ENCODE data around the gene SLC6A19. TPM values are rescaled to one million over a fixed set of nuclear protein-coding genes. Genes with fewer than 3 reads are reported as not detected.

The SLC6A19 gene
- total RNA-seq, 2 experiments from 2014 or later, result not detected

DNA sequence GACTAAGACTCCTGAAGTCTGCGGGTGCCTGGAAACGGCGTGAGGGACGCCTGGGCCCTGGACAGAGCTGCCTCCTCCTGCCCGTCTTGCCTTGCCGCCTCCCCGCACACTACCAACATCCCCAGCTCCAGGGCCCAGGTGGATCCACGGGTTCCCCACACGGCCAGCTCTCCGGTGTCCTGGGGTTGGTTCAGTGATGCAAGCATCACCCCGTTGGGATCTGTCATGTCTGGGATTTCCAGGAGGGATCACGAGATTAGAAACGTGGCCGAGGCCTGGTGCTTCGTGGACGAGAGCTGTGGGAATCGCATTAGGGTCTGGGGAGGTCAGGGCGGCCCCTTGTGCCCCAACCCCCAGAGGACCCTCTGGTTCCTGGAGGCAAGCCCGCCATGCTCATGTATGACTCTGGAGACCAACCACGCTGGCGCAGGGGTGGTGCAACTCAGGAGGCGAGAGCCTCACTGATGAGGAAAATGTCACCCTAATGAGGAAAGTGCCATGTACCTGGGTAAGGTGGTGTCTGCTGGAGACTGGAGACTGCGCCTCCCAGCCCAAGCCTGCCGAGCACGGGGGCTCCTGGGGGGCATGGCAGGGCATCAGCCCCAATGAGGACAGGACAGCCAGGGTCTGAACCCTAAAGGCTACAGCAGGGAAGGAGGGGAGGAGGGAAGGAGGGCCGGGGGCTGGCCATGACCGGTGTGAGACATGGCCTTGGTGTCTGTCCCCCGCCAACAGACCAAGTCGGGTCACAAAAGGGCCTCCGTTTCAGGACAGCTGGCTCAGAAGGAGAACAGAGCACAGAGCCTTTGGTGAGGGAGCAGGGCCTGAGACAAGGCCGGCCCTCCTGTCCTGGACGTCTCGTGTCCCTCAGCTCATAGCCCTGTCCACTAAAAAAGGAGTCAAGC, 31.9 kb upstream of the SLC6A19 start:
- DNase-seq, result no peak
- peaks cover 9% of the 10 kb centered on the region for H3K4me1 Mint-ChIP-seq
- no peak overlapping the region for H3K27ac Mint-ChIP-seq
- peaks cover 2% of the 10 kb centered on the region for H3K27me3 Mint-ChIP-seq
- H3K9me3 Mint-ChIP-seq, result no peaks in the 10 kb centered on the region
- H3K4me3 Mint-ChIP-seq, result no peak overlapping the region
- ChIA-PET POLR2A (no interaction called here), CTCF (interaction anchor here (2.2 kb wide), 1 partner anchor 475 kb away, joined by 9 read pairs; no protein-coding TSS in a partner anchor)
- no peaks in the 10 kb centered on the region for H3K36me3 Mint-ChIP-seq (ENCODE audit: low read depth)

DNA sequence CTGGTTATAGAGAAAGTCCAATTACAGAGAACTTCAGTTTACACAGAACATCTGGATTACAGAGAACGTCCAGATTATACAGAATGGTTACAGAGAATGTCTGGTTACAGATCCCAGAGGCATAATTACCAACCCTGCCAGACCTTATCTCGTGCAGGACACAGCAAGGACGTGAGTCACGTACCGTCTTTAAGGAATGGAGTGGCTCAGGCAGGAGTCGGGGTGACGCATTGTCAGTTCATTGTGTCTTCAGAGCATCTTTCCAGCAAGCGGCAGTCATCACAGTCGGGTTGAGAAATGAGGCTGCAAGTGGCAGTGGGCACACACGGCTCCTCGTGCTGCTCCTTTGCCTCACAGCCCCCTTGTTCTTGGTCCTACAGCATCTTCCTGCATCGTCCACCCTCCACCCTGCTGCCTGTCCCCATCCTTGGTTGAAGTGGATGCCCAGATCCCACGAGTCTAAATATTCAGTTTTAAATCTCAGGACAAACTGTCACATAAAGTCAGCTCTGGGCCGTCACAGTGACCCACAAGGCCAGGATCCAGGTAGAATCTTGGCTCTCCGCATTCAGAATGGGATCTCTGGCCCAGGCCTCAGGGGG, 30.0 kb upstream of the SLC6A19 start:
- ChIA-PET POLR2A (no interaction called here), CTCF (no interaction called here)
- Mint-ChIP-seq H3K4me3 (no peak overlapping the region), H3K4me1 (peaks cover 9% of the 10 kb centered on the region), H3K27ac (no peak overlapping the region), H3K27me3 (peaks cover 2% of the 10 kb centered on the region), H3K9me3 (no peaks in the 10 kb centered on the region), H3K36me3 (ENCODE audit: low read depth) (no peaks in the 10 kb centered on the region)
- DNase-seq, result no peak

DNA sequence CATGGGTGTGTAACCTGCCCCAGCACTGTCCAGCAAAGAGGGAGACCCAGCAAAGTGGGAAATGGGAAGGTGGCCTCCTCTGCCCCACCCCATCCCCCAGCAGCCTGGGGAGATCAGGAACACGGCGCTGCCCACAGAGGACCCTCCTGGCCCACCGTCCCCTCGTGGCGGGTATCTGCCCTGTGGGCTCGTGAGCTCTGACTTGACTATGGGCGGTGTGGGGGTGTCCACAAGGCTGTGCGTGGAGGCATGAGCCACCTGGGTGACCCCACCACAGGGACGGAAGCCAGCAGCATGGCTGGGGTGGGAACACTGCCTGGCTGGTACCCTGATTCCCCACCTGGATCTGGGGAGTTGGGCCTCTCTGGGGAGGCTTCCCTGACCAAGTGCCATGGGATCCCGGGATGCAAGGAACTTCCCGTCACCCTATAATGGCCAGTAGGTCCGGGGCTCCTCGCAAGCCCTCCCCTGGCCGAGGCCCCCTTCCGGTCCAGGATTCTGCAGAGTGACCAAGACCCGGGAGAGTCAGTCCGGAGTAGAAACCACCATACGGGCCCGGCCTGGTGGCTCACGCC, 29.3 kb upstream of the SLC6A19 start:
- Mint-ChIP-seq H3K27me3 (peaks cover 2% of the 10 kb centered on the region), H3K36me3 (ENCODE audit: low read depth) (no peaks in the 10 kb centered on the region), H3K9me3 (no peaks in the 10 kb centered on the region), H3K27ac (no peak overlapping the region), H3K4me3 (no peak overlapping the region), H3K4me1 (peaks cover 9% of the 10 kb centered on the region)
- ChIA-PET POLR2A (no interaction called here), CTCF (interaction anchor here (1.1 to 1.3 kb wide), 3 partner anchors 10 to 473 kb away, joined by 3 to 6 read pairs (median 3); no protein-coding TSS in a partner anchor)
- DNase-seq, result no peak

DNA sequence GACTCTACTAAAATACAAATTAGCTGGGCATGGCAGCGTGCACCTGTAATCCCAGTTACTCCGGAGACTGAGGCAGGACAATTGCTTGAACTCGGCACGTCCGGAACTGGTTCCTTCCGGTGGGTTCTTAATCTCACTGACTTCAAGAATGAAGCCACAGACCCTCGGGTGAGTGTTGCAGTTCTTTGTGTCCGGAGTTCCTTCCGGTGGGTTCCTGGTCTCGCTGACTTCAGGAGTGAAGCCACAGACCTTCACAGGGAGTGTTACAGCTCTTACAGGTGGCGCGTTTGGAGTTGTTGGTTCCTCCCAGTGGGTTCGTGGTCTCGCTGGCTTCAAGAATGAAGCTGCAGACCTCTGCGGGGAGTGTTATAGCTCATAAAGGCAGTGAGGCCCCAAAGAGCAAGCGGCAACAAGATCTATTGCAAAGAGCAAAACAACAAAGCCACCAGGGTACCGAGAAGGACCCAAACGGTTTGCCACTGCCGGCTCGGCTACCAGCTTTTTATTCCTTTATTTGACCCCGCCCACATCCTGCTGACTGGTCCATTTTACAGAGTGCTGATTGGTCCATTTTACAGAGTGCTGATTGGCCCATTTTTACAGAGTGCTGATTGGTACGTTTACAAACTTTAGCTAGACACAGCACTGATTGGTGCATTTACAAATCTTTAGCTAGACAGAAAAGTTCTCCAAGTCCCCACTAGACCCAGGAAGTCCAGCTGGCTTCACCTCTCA, 28.6 kb upstream of the SLC6A19 start:
- ChIA-PET POLR2A (no interaction called here), CTCF (interaction anchor here (1.1 to 1.8 kb wide), 4 partner anchors 10 to 472 kb away, joined by 3 to 13 read pairs (median 4); no protein-coding TSS in a partner anchor)
- Mint-ChIP-seq H3K9me3 (no peaks in the 10 kb centered on the region), H3K4me1 (peaks cover 9% of the 10 kb centered on the region), H3K27me3 (peaks cover 2% of the 10 kb centered on the region), H3K27ac (no peak overlapping the region), H3K4me3 (no peak overlapping the region), H3K36me3 (ENCODE audit: low read depth) (no peaks in the 10 kb centered on the region)
- peak; percentile 29 for DNase-seq

DNA sequence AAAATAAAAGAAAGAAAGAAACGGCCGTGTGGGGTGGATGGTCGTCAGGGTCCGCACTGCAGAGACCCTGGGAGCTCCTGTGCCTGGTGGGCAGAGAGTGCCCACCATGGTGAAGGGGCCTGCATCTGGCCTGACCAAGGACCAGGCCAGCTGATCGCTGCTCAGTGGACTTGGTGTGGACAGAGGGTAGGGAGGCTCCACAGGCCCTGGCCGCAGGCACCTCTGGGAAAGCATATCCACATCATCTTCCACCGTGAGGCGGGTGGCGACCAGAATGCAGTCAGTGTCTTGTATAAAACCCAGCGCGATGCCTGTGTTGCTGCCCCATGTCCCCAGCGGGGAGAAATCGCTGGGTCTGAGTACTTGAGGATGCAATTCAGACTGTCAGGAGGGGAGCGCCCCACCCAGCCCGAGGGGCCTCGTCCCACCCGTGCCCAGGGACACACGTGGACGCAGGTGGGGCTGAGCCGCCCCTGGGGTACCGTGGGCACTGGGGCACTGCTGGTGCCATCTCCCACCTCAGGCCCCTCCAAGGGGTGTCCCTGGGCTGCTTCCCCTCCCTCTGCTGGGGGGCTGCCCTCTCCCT, 27.8 kb upstream of the SLC6A19 start:
- no peaks in the 10 kb centered on the region for H3K27me3 Mint-ChIP-seq
- no peak overlapping the region for H3K4me3 Mint-ChIP-seq
- no peaks in the 10 kb centered on the region for H3K9me3 Mint-ChIP-seq
- no peak for DNase-seq
- peaks cover 4% of the 10 kb centered on the region for H3K4me1 Mint-ChIP-seq
- H3K27ac Mint-ChIP-seq, result no peak overlapping the region
- H3K36me3 Mint-ChIP-seq (ENCODE audit: low read depth), result no peaks in the 10 kb centered on the region
- POLR2A ChIA-PET, result no interaction called here
- CTCF ChIA-PET, result interaction anchor here (0.6 to 1.9 kb wide), 9 partner anchors 9 to 472 kb away, joined by 3 to 13 read pairs (median 3); no protein-coding TSS in a partner anchor

DNA sequence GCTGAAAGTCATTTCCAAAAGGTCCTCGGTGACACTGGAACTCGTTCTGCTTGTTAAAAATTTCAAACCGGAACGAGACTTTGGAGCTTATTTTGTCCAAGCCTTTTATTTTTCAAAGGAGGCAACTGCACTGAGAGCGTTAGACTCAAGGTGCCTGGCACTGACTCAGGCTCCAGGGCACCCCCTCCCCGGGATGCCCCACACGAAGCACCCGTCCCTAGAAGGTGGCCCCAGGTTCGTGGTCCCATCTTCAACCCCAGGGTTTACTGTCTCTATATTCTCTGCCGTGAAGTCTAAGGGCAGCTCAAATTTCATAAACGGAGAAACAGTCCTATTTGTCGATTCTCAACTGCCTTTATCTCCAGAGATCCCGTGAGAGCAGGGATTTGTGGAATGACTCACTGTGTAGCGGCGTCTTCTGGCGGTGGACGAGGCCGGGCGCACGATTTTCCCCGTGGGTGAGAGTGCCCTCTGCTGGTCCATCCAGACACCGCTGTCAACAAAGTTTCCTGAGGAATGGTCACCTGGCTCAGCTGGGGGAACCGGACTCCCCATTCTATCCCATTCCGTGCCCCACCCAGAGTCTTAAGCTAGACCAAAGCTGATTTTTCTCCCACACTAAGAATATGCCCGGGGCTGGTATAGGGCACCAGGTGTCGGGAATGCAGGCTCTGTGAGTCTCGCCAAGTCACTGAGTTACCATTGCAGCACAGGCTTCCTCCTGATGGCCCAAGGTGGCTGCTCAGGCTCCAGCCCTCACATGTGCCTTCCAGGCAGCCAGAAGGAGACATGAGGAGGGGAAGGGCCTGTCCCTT, 27.1 kb upstream of the SLC6A19 start:
- Mint-ChIP-seq H3K27ac (no peak overlapping the region), H3K9me3 (no peaks in the 10 kb centered on the region), H3K27me3 (no peaks in the 10 kb centered on the region), H3K4me3 (no peak overlapping the region), H3K36me3 (ENCODE audit: low read depth) (no peaks in the 10 kb centered on the region), H3K4me1 (peaks cover 4% of the 10 kb centered on the region)
- CTCF ChIA-PET, result interaction anchor here (0.6 to 1.9 kb wide), 8 partner anchors 9 to 471 kb away, joined by 3 to 13 read pairs (median 3); no protein-coding TSS in a partner anchor
- POLR2A ChIA-PET, result no interaction called here
- DNase-seq, result peak; percentile 41

DNA sequence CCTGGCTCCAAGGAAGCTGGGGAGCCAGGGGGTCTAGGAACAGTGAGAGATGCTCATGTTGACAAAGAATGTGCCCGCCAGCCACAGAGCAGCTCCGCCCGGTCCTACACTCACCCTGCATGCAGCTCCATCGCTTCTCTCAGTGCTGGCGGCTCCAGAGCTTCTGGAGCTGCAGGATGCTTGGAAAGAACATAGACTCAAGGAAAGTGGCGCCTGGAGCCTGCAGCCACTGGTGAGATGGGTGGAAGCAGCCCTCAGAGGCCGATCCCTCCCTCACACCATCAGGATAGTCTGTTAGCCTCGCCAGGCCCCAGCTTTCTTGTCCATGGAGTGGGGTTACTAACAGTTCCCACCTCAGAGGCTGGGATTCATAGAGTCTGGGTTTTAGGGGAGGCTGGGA, 26.4 kb upstream of the SLC6A19 start:
- H3K27ac Mint-ChIP-seq, result peak overlapping the region; percentile 9
- no peaks in the 10 kb centered on the region for H3K9me3 Mint-ChIP-seq
- no peak overlapping the region for H3K4me3 Mint-ChIP-seq
- ChIA-PET CTCF (interaction anchor here (1.1 to 1.9 kb wide), 4 partner anchors 141 to 470 kb away, joined by 3 to 4 read pairs (median 3); no protein-coding TSS in a partner anchor), POLR2A (no interaction called here)
- no peak for DNase-seq
- peaks cover 4% of the 10 kb centered on the region for H3K4me1 Mint-ChIP-seq
- H3K36me3 Mint-ChIP-seq (ENCODE audit: low read depth), result no peaks in the 10 kb centered on the region
- no peaks in the 10 kb centered on the region for H3K27me3 Mint-ChIP-seq

DNA sequence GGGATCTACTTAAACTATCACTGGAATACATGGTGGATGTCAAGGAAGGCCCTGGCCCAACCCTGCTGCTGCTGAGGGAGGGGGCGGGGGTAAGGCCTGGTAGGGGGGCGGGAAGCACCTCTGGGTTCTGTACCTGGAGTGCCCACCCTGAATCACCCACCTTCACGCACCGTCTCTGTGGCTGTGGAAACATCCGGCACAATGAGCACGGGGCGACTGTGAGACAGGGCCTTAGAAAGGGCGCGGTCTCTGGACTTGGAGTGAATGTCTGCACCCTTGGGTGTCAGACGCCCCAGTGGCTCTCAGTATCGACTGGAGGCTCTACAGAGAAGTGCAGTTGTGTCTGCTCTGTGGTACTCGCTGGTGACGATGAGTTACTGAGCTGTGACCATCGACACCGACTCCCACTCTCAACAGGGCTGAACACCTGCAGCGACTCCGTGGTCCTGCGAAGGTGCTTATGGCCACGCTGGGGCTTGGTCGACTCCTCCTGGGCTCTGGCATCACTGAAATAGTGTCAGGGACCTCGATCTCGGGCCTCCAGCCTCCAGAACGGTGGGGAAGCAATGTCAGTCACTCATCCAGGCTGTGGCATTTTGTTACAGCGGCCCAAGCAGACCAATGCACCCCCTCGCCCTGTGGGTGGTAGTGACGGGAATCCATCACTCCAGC, 25.5 kb upstream of the SLC6A19 start:
- H3K27me3 Mint-ChIP-seq, result no peaks in the 10 kb centered on the region
- POLR2A ChIA-PET, result no interaction called here
- CTCF ChIA-PET, result no interaction called here
- no peak for DNase-seq
- no peaks in the 10 kb centered on the region for H3K9me3 Mint-ChIP-seq
- H3K27ac Mint-ChIP-seq, result no peak overlapping the region
- H3K36me3 Mint-ChIP-seq (ENCODE audit: low read depth), result no peaks in the 10 kb centered on the region
- peaks cover 4% of the 10 kb centered on the region for H3K4me1 Mint-ChIP-seq
- H3K4me3 Mint-ChIP-seq, result no peak overlapping the region

DNA sequence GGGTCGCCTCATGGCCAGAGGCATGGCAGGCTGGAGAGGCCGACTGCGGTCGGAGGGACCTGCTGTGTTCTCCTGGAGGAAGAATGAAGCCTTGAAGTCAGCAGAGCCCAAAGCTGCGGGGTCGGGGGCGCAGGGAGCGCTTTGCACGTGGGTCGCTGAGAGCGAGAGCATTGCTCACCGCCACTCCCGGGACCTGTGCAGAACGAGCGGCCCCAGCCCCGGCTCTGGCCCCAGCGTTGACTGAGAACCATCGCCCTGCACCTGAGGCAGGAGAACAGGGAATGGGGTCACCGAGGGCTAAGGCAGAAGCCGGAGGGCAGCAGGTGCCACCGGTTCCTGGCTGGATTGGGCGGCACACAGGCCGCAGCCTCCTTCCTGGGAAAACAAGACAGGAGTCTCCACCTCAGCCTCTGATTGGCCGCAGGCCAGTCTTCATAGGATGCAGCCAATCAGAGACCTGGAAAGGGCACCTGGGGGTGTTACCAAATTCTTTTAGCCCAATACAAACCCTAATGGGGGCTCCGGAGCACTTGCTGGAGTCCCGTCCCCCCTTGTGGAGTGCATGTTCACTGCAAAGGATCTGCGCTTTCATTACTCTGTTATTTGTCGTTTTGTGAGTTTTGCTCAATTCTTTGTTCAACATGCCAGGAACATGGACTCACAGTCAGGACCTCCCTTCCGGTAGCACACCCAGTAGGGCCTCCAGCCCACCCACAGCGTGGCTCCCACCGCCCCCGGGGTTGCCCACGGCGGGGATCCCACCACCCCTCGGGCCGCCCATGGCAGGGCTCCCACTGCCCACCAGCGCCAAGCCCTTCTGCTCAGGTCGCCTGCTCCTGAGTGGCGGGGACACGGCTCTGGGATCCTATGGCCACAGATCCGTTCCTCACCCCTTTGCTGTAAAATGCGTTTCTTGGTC, 24.7 kb upstream of the SLC6A19 start:
- Mint-ChIP-seq H3K9me3 (no peaks in the 10 kb centered on the region), H3K36me3 (ENCODE audit: low read depth) (no peaks in the 10 kb centered on the region), H3K4me3 (no peak overlapping the region), H3K27me3 (no peaks in the 10 kb centered on the region), H3K4me1 (peaks cover 4% of the 10 kb centered on the region), H3K27ac (no peak overlapping the region)
- ChIA-PET CTCF (no interaction called here), POLR2A (no interaction called here)
- DNase-seq, result no peak

DNA sequence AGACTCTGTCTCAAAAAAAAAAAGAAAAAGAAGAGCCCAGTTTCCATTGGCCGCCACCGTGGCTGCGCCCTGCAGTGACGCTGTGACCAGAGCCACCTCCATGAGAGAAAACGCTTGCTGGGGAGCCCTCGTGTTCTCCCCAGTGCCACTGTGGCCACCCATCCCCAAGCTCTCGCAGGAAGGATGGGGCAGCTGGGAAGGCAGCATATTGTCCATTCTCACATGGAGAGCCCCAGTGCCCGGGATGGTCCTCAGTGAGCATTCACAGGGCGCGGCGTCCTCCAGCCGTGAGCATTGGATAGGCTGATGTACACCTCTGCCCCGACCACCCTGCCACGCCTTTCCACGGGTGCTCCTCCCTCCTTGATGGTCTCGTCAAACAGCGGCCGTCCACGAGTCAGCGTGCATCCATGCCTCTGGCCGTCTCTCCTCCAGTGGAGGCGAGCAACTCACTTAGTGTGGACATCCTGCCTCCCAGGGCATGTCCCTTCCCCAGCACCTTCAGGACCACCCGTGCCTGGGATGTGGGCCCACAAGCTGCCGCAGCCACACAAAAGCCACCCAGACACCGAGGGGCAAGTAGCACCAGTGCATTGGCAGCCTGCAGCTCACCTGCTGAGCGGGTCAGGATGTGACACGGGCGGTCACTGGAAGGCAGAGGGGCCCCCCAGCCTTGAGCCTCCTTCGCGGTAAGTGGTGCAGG, 23.4 kb upstream of the SLC6A19 start:
- no peaks in the 10 kb centered on the region for H3K27me3 Mint-ChIP-seq
- no peaks in the 10 kb centered on the region for H3K9me3 Mint-ChIP-seq
- POLR2A ChIA-PET, result no interaction called here
- peaks cover 3% of the 10 kb centered on the region for H3K4me1 Mint-ChIP-seq
- DNase-seq, result no peak
- H3K36me3 Mint-ChIP-seq (ENCODE audit: low read depth), result no peaks in the 10 kb centered on the region
- no peak overlapping the region for H3K4me3 Mint-ChIP-seq
- no peak overlapping the region for H3K27ac Mint-ChIP-seq
- CTCF ChIA-PET, result interaction anchor here (0.6 kb wide), 1 partner anchor 142 kb away, joined by 3 read pairs; no protein-coding TSS in a partner anchor

Data from activated CD4-positive, alpha-beta T cell treated with anti-CD3 and anti-CD28 coated beads, Interleukin-2, amount 10 ng/mL, durations not matched to agents 7 days and 5 days (primary cell).